ENCODE measurements around the gene NEDD8.

DNA sequence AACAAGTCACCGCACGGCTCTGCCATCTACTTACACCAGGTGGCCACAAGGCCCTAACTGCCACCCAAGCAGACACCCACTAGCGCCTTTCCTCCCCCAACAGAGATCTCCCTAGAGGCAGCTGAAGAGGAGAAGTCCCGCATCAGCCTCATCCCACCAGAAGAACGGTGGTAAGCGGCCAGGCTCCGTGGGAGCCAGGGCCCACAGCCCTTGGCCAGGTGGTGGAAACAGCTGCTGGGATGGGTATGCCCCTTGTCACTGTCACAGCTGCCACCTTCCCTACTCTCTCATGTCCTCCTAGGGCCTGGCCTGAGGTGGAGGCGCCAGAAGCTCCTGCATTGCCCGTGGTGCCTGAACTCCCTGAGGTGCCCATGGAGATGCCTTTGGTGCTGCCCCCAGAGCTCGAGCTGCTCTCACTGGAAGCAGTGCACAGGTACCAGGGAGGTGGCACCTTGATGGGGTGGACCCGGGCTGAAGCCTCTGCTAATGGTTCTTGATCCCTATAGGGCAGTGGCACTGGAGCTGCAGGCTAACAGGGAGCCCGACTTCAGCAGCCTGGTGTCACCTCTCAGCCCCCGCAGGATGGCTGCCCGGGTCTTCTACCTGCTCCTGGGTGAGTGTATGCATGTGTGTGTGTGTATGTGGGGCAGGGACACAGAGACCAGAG, 52.7 kb downstream of the NEDD8 start:
- TF ChIP-seq, protein P1, sequence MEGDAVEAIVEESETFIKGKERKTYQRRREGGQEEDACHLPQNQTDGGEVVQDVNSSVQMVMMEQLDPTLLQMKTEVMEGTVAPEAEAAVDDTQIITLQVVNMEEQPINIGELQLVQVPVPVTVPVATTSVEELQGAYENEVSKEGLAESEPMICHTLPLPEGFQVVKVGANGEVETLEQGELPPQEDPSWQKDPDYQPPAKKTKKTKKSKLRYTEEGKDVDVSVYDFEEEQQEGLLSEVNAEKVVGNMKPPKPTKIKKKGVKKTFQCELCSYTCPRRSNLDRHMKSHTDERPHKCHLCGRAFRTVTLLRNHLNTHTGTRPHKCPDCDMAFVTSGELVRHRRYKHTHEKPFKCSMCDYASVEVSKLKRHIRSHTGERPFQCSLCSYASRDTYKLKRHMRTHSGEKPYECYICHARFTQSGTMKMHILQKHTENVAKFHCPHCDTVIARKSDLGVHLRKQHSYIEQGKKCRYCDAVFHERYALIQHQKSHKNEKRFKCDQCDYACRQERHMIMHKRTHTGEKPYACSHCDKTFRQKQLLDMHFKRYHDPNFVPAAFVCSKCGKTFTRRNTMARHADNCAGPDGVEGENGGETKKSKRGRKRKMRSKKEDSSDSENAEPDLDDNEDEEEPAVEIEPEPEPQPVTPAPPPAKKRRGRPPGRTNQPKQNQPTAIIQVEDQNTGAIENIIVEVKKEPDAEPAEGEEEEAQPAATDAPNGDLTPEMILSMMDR (IDR thresholded peaks at IDR 0.05) = no peak
- TF ChIP-seq POLR2A (IDR thresholded peaks at IDR 0.05) = no peak
